Keratinocyte (primary cell): Measurements from ENCODE around the gene GGACT. TPM values are rescaled to one million over a fixed set of nuclear protein-coding genes. Genes with fewer than 3 reads are reported as not detected.

Source experiments
- DNase-seq: peaks from one replicate; pipeline ENCODE4 v3.0.0-alpha.2; 2011; ENCODE audit warnings: low read depth, missing footprints, low spot score
- FAIRE-seq: peaks from 2 replicates; lab custom pipeline; 2011; peaks lifted over from hg19 to GRCh38; lab: Jason Lieb, UNC
- H2AFZ ChIP-seq: 2 replicates; pipeline ENCODE4 v1.6.0; 2012; ENCODE audit warnings: low read length, control low read depth, inconsistent platforms; ENCODE audit not compliant: control insufficient read depth
- H3K27ac ChIP-seq: 2 replicates; pipeline ENCODE4 v1.5.1; 2011; ENCODE audit warnings: low read length; ENCODE audit not compliant: control insufficient read depth, insufficient read depth
- H3K27me3 ChIP-seq: 3 replicates; pipeline ENCODE4 v1.6.0; 2011; ENCODE audit warnings: low read length; ENCODE audit not compliant: control insufficient read depth, insufficient read depth; ENCODE audit errors: extremely low read depth
- H3K36me3 ChIP-seq, 2 experiments: 2 replicates in 1 of 2; 3 replicates in 1 of 2; pipeline ENCODE4 v1.5.1; 2011; ENCODE audit warnings: low read length in 2 of 2, mild to moderate bottlenecking in 1 of 2; ENCODE audit not compliant: control insufficient read depth in 2 of 2, insufficient read depth in 2 of 2; ENCODE audit errors: extremely low read depth in 1 of 2
- H3K4me1 ChIP-seq: 3 replicates; pipeline ENCODE4 v1.5.1; 2011; ENCODE audit warnings: low read length; ENCODE audit not compliant: control insufficient read depth, insufficient read depth; ENCODE audit errors: extremely low read depth
- H3K4me2 ChIP-seq: 3 replicates; pipeline ENCODE4 v1.6.0; 2011; ENCODE audit warnings: low read depth, low read length; ENCODE audit not compliant: control insufficient read depth, insufficient read depth; ENCODE audit errors: extremely low read depth
- H3K4me3 ChIP-seq, 3 experiments: fragments of 200-600 bp in 1 of 3; sonication (generic) in 1 of 3; 2 replicates in 2 of 3; 3 replicates in 1 of 3; pipeline ENCODE4 v1.5.1; 2011 to 2016; ENCODE audit warnings: low read length in 3 of 3, mild to moderate bottlenecking in 3 of 3, control low read depth in 2 of 3, inconsistent platforms in 1 of 3, low read depth in 1 of 3, mixed read lengths in 1 of 3, mixed run types in 1 of 3, moderate library complexity in 1 of 3; ENCODE audit not compliant: control insufficient read depth in 2 of 3, insufficient read depth in 2 of 3; ENCODE audit errors: extremely low read depth in 1 of 3
- H3K79me2 ChIP-seq: 2 replicates; pipeline ENCODE4 v1.6.0; 2012; ENCODE audit warnings: low read length; ENCODE audit not compliant: control insufficient read depth, insufficient read depth
- H3K9ac ChIP-seq: 3 replicates; pipeline ENCODE4 v1.6.0; 2011; ENCODE audit warnings: low read length; ENCODE audit not compliant: control insufficient read depth, insufficient read depth; ENCODE audit errors: extremely low read depth
- H3K9me1 ChIP-seq: 3 replicates; pipeline ENCODE4 v1.6.0; 2011; ENCODE audit warnings: low read length; ENCODE audit not compliant: control insufficient read depth, insufficient read depth; ENCODE audit errors: extremely low read depth
- H3K9me3 ChIP-seq: 2 replicates; pipeline ENCODE4 v1.5.1; 2012; ENCODE audit warnings: low read depth, low read length; ENCODE audit not compliant: control insufficient read depth
- H4K20me1 ChIP-seq: 3 replicates; pipeline ENCODE4 v1.6.0; 2011; ENCODE audit warnings: low read length; ENCODE audit not compliant: control insufficient read depth, insufficient read depth; ENCODE audit errors: extremely low read depth
- CTCF ChIP-seq, 3 experiments: IDR thresholded peaks in 1 of 3; conservative IDR thresholded peaks in 1 of 3; optimal IDR thresholded peaks in 1 of 3; 2 replicates in 2 of 3; 3 replicates in 1 of 3; pipeline versions ENCODE3 to v1.5.1; 2011; ENCODE audit warnings: low read length in 3 of 3, mild to moderate bottlenecking in 3 of 3, moderate library complexity in 2 of 3, control low read depth in 1 of 3, inconsistent platforms in 1 of 3; ENCODE audit not compliant: insufficient read depth in 2 of 3; ENCODE audit errors: extremely low read depth in 1 of 3
- EZH2 ChIP-seq: IDR thresholded peaks from one replicate; pipeline ENCODE4 v1.6.1; 2012; ENCODE audit warnings: inconsistent platforms, mild to moderate bottlenecking, low read length, moderate library complexity
- dilution Hi-C: fragments of 300-500 bp; cut with MboI; formaldehyde crosslinking; loops from one replicate; pipeline ENCODE4 v1.7.0; 2020; ENCODE audit warnings: low sequenced_read_pairs; ENCODE audit not compliant: extremely low pct_ligation_motif_present
- polyA plus RNA-seq, 5 experiments: library from polyadenylated mRNA; depleted of rRNA in 3 of 5; stranded (reverse) in 3 of 5; stranded (forward) in 1 of 5; unstranded in 1 of 5; fragments of >200 nt; gene quantifications; 1 replicate in 1 of 5; 2 replicates in 3 of 5; 3 replicates in 1 of 5; pipeline versions ENCODE4 v1.2.1 to v1.2.3, GENCODE V29; 2011 to 2012; ENCODE audit warnings: missing spikeins in 2 of 5, low read depth in 1 of 5, low replicate concordance in 1 of 5

Gene GGACT
- polyA plus RNA-seq, 1 donor (not counting 4 experiments of a cell fraction or from before 2014, with no cell fraction given): 8.2 TPM

- TF ChIP-seq EZH2: no peak
- no peak for TF ChIP-seq CTCF (optimal IDR thresholded peaks at IDR 0.05 in 1 of 3, IDR thresholded peaks at IDR 0.05 in 1 of 3, conservative IDR thresholded peaks at IDR 0.05 in 1 of 3; ENCODE audit: extremely low read depth in 1 of 3, insufficient read depth in 2 of 3, low read length in 3 of 3)
- H3K27ac ChIP-seq: no peak overlapping the region
- no peaks in the 10 kb centered on the region for H3K9me1 ChIP-seq
- dilution Hi-C loops: no loop called here
- no peaks in the 10 kb centered on the region for H3K4me1 ChIP-seq
- no peak overlapping the region for H3K4me3 ChIP-seq
- DNase-seq (no peak), FAIRE-seq (no peak)
- H3K4me2 ChIP-seq: no peak overlapping the region
- H3K79me2 ChIP-seq: no peaks in the 10 kb centered on the region
- H4K20me1 ChIP-seq: no peaks in the 10 kb centered on the region
- no peaks in the 10 kb centered on the region for H3K9me3 ChIP-seq
- no peak overlapping the region for H3K9ac ChIP-seq
- no peaks in the 10 kb centered on the region for H3K36me3 ChIP-seq
- H2AFZ ChIP-seq: no peak overlapping the region
- H3K27me3 ChIP-seq: no peaks in the 10 kb centered on the region
Measured at GRCh38 chr13:100566543-100566942, 22.0 kb downstream of the GGACT start.

GRCh38 chr13:100565286-100565685 is 23.3 kb downstream of the GGACT start:
- DNase-seq (no peak), FAIRE-seq (no peak)
- H3K36me3 ChIP-seq: no peaks in the 10 kb centered on the region
- H4K20me1 ChIP-seq: no peaks in the 10 kb centered on the region
- no peaks in the 10 kb centered on the region for H3K79me2 ChIP-seq
- no peak overlapping the region for H3K27ac ChIP-seq
- no peaks in the 10 kb centered on the region for H3K27me3 ChIP-seq
- H3K4me2 ChIP-seq: no peak overlapping the region
- no peak overlapping the region for H3K4me3 ChIP-seq
- no peak for TF ChIP-seq CTCF (optimal IDR thresholded peaks at IDR 0.05 in 1 of 3, IDR thresholded peaks at IDR 0.05 in 1 of 3, conservative IDR thresholded peaks at IDR 0.05 in 1 of 3; ENCODE audit: extremely low read depth in 1 of 3, insufficient read depth in 2 of 3, low read length in 3 of 3)
- no peaks in the 10 kb centered on the region for H3K9me1 ChIP-seq
- no peaks in the 10 kb centered on the region for H3K9me3 ChIP-seq
- no peaks in the 10 kb centered on the region for H3K4me1 ChIP-seq
- no peak overlapping the region for H3K9ac ChIP-seq
- no peak overlapping the region for H2AFZ ChIP-seq
- dilution Hi-C loops: no loop called here
